ENCODE measurements around the gene IQCF2. TPM values are rescaled to one million over a fixed set of nuclear protein-coding genes. Genes with fewer than 3 reads are reported as not detected.

The IQCF2 gene
- polyA plus RNA-seq: not detected
- long read RNA-seq, donor 1: 0 reads
- long read RNA-seq, donor 2: 0 reads
- long read RNA-seq, donor 3: 0 reads
- long read RNA-seq, donor 4: 0 reads
- long read RNA-seq, donor 5: 0 reads
- long read RNA-seq, donor 6: 0 reads
- long read RNA-seq, donor 7: 0 reads
- long read RNA-seq, donor 8: 0 reads
- long read RNA-seq, donor 9: 0 reads
- long read RNA-seq, donor 10: 0 reads
- long read RNA-seq, donor 11: 0 reads

- Histone ChIP-seq H3K27me3 (ENCODE audit: control insufficient read depth, insufficient read depth, low read length) (no peaks in the 10 kb centered on the region), H3K36me3 (ENCODE audit: control insufficient read depth, insufficient read depth, low read length) (no peaks in the 10 kb centered on the region), H3K4me3 (ENCODE audit: low read length) (no peak within 1 kb of the TSS), H3K27ac (ENCODE audit: low read length) (no peak within 1 kb of the TSS), H3K9me3 (ENCODE audit: control insufficient read depth, low read depth, low read length) (peaks cover 4% of the 10 kb centered on the region), H3K4me1 (ENCODE audit: control insufficient read depth, insufficient read depth, low read length) (no peaks in the 10 kb centered on the region)
- no peak for DNase-seq
- no CpG with 5 or more reads among the region's 7 CpGs for WGBS (ENCODE audit: insufficient coverage, low lambda C conversion rate)
Measured at GRCh38 chr3:51860703-51861665, at the start of gene IQCF2. TSS of gene IQCF2 (plus strand) at chr3:51861615. CDS start at chr3:51861667, 52 bp downstream.

GRCh38 chr3:51813539-51813938, 47.9 kb upstream of the IQCF2 start:
- no peaks in the 10 kb centered on the region for H3K4me1 ChIP-seq (ENCODE audit: control insufficient read depth, insufficient read depth, low read length)
- H3K27me3 ChIP-seq (ENCODE audit: control insufficient read depth, insufficient read depth, low read length): peaks cover 2% of the 10 kb centered on the region
- H3K36me3 ChIP-seq (ENCODE audit: control insufficient read depth, insufficient read depth, low read length): no peaks in the 10 kb centered on the region
- no peak overlapping the region for H3K4me3 ChIP-seq (ENCODE audit: low read length)
- WGBS (ENCODE audit: insufficient coverage, low lambda C conversion rate): no CpG with 5 or more reads among the region's 6 CpGs
- DNase-seq: no peak
- H3K9me3 ChIP-seq (ENCODE audit: control insufficient read depth, low read depth, low read length): no peaks in the 10 kb centered on the region
- no peak overlapping the region for H3K27ac ChIP-seq (ENCODE audit: low read length)

GRCh38 chr3:51814034-51814433, 47.4 kb upstream of the IQCF2 start:
- WGBS (ENCODE audit: insufficient coverage, low lambda C conversion rate): no CpG with 5 or more reads among the region's 3 CpGs
- no peak overlapping the region for H3K27ac ChIP-seq (ENCODE audit: low read length)
- no peaks in the 10 kb centered on the region for H3K4me1 ChIP-seq (ENCODE audit: control insufficient read depth, insufficient read depth, low read length)
- no peaks in the 10 kb centered on the region for H3K36me3 ChIP-seq (ENCODE audit: control insufficient read depth, insufficient read depth, low read length)
- peaks cover 2% of the 10 kb centered on the region for H3K27me3 ChIP-seq (ENCODE audit: control insufficient read depth, insufficient read depth, low read length)
- no peaks in the 10 kb centered on the region for H3K9me3 ChIP-seq (ENCODE audit: control insufficient read depth, low read depth, low read length)
- no peak overlapping the region for H3K4me3 ChIP-seq (ENCODE audit: low read length)
- no peak for DNase-seq

- no CpG with 5 or more reads among the region's 4 CpGs for WGBS (ENCODE audit: insufficient coverage, low lambda C conversion rate)
- Histone ChIP-seq H3K4me3 (ENCODE audit: low read length) (no peak overlapping the region), H3K9me3 (ENCODE audit: control insufficient read depth, low read depth, low read length) (no peaks in the 10 kb centered on the region), H3K27me3 (ENCODE audit: control insufficient read depth, insufficient read depth, low read length) (peaks cover 5% of the 10 kb centered on the region), H3K36me3 (ENCODE audit: control insufficient read depth, insufficient read depth, low read length) (no peaks in the 10 kb centered on the region), H3K4me1 (ENCODE audit: control insufficient read depth, insufficient read depth, low read length) (no peaks in the 10 kb centered on the region), H3K27ac (ENCODE audit: low read length) (no peak overlapping the region)
- no peak for DNase-seq
Measured at GRCh38 chr3:51815614-51816013, 45.8 kb upstream of the IQCF2 start.

- no peak overlapping the region for H3K4me3 ChIP-seq (ENCODE audit: low read length)
- whole genome bisulfite sequencing (ENCODE audit: insufficient coverage, low lambda C conversion rate): 71% methylated on average over 1 of the region's 2 CpGs
- H3K36me3 ChIP-seq (ENCODE audit: control insufficient read depth, insufficient read depth, low read length): no peaks in the 10 kb centered on the region
- H3K27ac ChIP-seq (ENCODE audit: low read length): no peak overlapping the region
- H3K4me1 ChIP-seq (ENCODE audit: control insufficient read depth, insufficient read depth, low read length): no peaks in the 10 kb centered on the region
- H3K27me3 ChIP-seq (ENCODE audit: control insufficient read depth, insufficient read depth, low read length): peaks cover 7% of the 10 kb centered on the region
- no peak for DNase-seq
- no peaks in the 10 kb centered on the region for H3K9me3 ChIP-seq (ENCODE audit: control insufficient read depth, low read depth, low read length)
Measured at GRCh38 chr3:51816723-51817122, 44.7 kb upstream of the IQCF2 start.

- WGBS (ENCODE audit: insufficient coverage, low lambda C conversion rate): no CpG with 5 or more reads among the region's 2 CpGs
- H3K4me3 ChIP-seq (ENCODE audit: low read length): no peak overlapping the region
- no peaks in the 10 kb centered on the region for H3K36me3 ChIP-seq (ENCODE audit: control insufficient read depth, insufficient read depth, low read length)
- H3K27ac ChIP-seq (ENCODE audit: low read length): no peak overlapping the region
- no peaks in the 10 kb centered on the region for H3K4me1 ChIP-seq (ENCODE audit: control insufficient read depth, insufficient read depth, low read length)
- DNase-seq: no peak
- H3K27me3 ChIP-seq (ENCODE audit: control insufficient read depth, insufficient read depth, low read length): peaks cover 7% of the 10 kb centered on the region
- H3K9me3 ChIP-seq (ENCODE audit: control insufficient read depth, low read depth, low read length): no peaks in the 10 kb centered on the region
Measured at GRCh38 chr3:51817375-51817774, 44.0 kb upstream of the IQCF2 start.

GRCh38 chr3:51819151-51819550, 42.3 kb upstream of the IQCF2 start:
- no peaks in the 10 kb centered on the region for H3K36me3 ChIP-seq (ENCODE audit: control insufficient read depth, insufficient read depth, low read length)
- no peaks in the 10 kb centered on the region for H3K4me1 ChIP-seq (ENCODE audit: control insufficient read depth, insufficient read depth, low read length)
- H3K27ac ChIP-seq (ENCODE audit: low read length): no peak overlapping the region
- WGBS (ENCODE audit: insufficient coverage, low lambda C conversion rate): no CpG with 5 or more reads among the region's 15 CpGs
- no peak for DNase-seq
- no peaks in the 10 kb centered on the region for H3K9me3 ChIP-seq (ENCODE audit: control insufficient read depth, low read depth, low read length)
- H3K27me3 ChIP-seq (ENCODE audit: control insufficient read depth, insufficient read depth, low read length): peaks cover 7% of the 10 kb centered on the region
- no peak overlapping the region for H3K4me3 ChIP-seq (ENCODE audit: low read length)

- Histone ChIP-seq H3K4me1 (ENCODE audit: control insufficient read depth, insufficient read depth, low read length) (no peaks in the 10 kb centered on the region), H3K9me3 (ENCODE audit: control insufficient read depth, low read depth, low read length) (no peaks in the 10 kb centered on the region), H3K27ac (ENCODE audit: low read length) (no peak overlapping the region), H3K36me3 (ENCODE audit: control insufficient read depth, insufficient read depth, low read length) (no peaks in the 10 kb centered on the region), H3K27me3 (ENCODE audit: control insufficient read depth, insufficient read depth, low read length) (peaks cover 7% of the 10 kb centered on the region), H3K4me3 (ENCODE audit: low read length) (no peak overlapping the region)
- DNase-seq: no peak
- WGBS (ENCODE audit: insufficient coverage, low lambda C conversion rate): 80% methylated on average over 1 of the region's 12 CpGs
Measured at GRCh38 chr3:51819709-51820406, 41.6 kb upstream of the IQCF2 start.

GRCh38 chr3:51828297-51828696, 33.1 kb upstream of the IQCF2 start:
- H3K27ac ChIP-seq (ENCODE audit: low read length): no peak overlapping the region
- H3K27me3 ChIP-seq (ENCODE audit: control insufficient read depth, insufficient read depth, low read length): no peaks in the 10 kb centered on the region
- no peaks in the 10 kb centered on the region for H3K9me3 ChIP-seq (ENCODE audit: control insufficient read depth, low read depth, low read length)
- no peaks in the 10 kb centered on the region for H3K36me3 ChIP-seq (ENCODE audit: control insufficient read depth, insufficient read depth, low read length)
- no CpG with 5 or more reads among the region's 1 CpG for WGBS (ENCODE audit: insufficient coverage, low lambda C conversion rate)
- H3K4me1 ChIP-seq (ENCODE audit: control insufficient read depth, insufficient read depth, low read length): no peaks in the 10 kb centered on the region
- DNase-seq: no peak
- no peak overlapping the region for H3K4me3 ChIP-seq (ENCODE audit: low read length)

GRCh38 chr3:51830345-51830744, 31.1 kb upstream of the IQCF2 start:
- Histone ChIP-seq H3K27ac (ENCODE audit: low read length) (no peak overlapping the region), H3K36me3 (ENCODE audit: control insufficient read depth, insufficient read depth, low read length) (no peaks in the 10 kb centered on the region), H3K9me3 (ENCODE audit: control insufficient read depth, low read depth, low read length) (no peaks in the 10 kb centered on the region), H3K27me3 (ENCODE audit: control insufficient read depth, insufficient read depth, low read length) (no peaks in the 10 kb centered on the region), H3K4me3 (ENCODE audit: low read length) (no peak overlapping the region), H3K4me1 (ENCODE audit: control insufficient read depth, insufficient read depth, low read length) (no peaks in the 10 kb centered on the region)
- no CpG with 5 or more reads among the region's 13 CpGs for WGBS (ENCODE audit: insufficient coverage, low lambda C conversion rate)
- DNase-seq: no peak
